Spleen (tissue), 7 donors: ENCODE measurements around the gene PPP1R9A.

Source experiments
- CTCF ChIP-seq, 11 experiments: fragments of 200-600 bp in 7 of 11; fragments of 450-650 bp in 4 of 11; sonication (generic) in 4 of 11; IDR thresholded peaks in 8 of 11; conservative IDR thresholded peaks in 3 of 11; 1 replicate in 7 of 11; 2 replicates in 4 of 11; pipeline versions ENCODE4 v1.4.0 to v1.8.0; 2016 to 2021; ENCODE audit warnings: antibody characterized with exemption in 11 of 11, inconsistent platforms in 4 of 11, mild to moderate bottlenecking in 1 of 11
- POLR2A ChIP-seq, 3 donors: fragments of 450-650 bp; IDR thresholded peaks; one replicate each; pipeline ENCODE4 v1.5.1; 2017; ENCODE audit warnings: antibody characterized with exemption in 3 of 3, mild to moderate bottlenecking in 1 of 3
- POLR2AphosphoS5 ChIP-seq, 3 donors: sonication (generic); formaldehyde crosslinking; IDR thresholded peaks; one replicate each; pipeline ENCODE4 v1.5.1; 2017; ENCODE audit warnings: antibody characterized with exemption in 3 of 3
- donor health status: DM: no; HTN: no; CAD: no; lungs with moderate emphysema.
- donor health status: DM: no; HTN: no; CAD: no.
- donor health status: DM: no; HTN: no; CAD: no.

DNA sequence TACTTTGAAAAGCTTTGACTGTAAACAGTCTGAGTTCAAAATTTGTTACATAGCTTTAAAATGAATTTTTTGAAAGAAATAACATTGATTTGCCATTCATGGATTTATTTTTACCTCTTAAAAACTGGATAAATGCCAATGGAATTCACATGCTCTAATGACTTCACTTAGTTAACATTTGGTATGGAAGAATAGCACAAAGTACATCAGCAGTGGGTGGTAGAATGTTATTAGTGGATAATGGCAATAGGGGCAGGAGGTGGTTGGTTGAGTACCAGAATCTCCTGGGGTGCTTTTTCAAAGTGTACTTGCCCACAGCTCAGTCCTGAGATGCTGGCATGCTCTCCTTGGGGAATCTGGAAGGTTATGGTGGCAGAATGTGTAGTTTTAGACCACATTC is 4.7 kb downstream of the PPP1R9A start:
- TF ChIP-seq CTCF (IDR thresholded peaks at IDR 0.05 in 8 of 11, conservative IDR thresholded peaks at IDR 0.05 in 3 of 11) (no peak), POLR2AphosphoS5 (IDR thresholded peaks at IDR 0.05) (no peak), POLR2A (IDR thresholded peaks at IDR 0.05) (no peak)
